GM12878 (cell line): ENCODE measurements around the gene BAZ2B. TPM values are rescaled to one million over a fixed set of nuclear protein-coding genes. Genes with fewer than 3 reads are reported as not detected.

Source experiments
- ATAC-seq: fragments of 200-7000 bp; cut with Tn5 transposase; 3 replicates; pipeline ENCODE4 v1.9.1; 2020; ENCODE audit warnings: mild to moderate bottlenecking, moderate library complexity
- BruUV-seq: library from RNA; stranded (reverse); fragments of 400-500 nt; replicated peaks from 2 replicates; lab custom pipeline; 2021; lab: Mats Ljungman, UMichigan
- CTCF ChIA-PET: fragments of 300-600 bp; sonication (Branson Sonifier 250); formaldehyde crosslinking; extraction: SDS; loops from one replicate; lab custom pipeline; 2021; ENCODE audit warnings: inconsistent platforms; lab: Yijun Ruan, JAX
- POLR2A ChIA-PET: fragments of 350-600 bp; formaldehyde crosslinking; extraction: SDS; loops from one replicate; lab custom pipeline; 2021; ENCODE audit warnings: inconsistent platforms; lab: Charles Lee
- RAD21 ChIA-PET: fragments of 300-600 bp; sonication (Branson Sonifier 250); formaldehyde crosslinking; loops from one replicate; lab custom pipeline; 2023; ENCODE audit warnings: antibody characterized with exemption; ENCODE audit not compliant: unreplicated experiment; lab: Charles Lee
- SMC1A ChIA-PET: fragments of 300-600 bp; sonication (Branson Sonifier 250); formaldehyde crosslinking; loops from one replicate; lab custom pipeline; 2023; ENCODE audit not compliant: unreplicated experiment, uncharacterized antibody; lab: Charles Lee
- DNase-seq: peaks from one replicate; pipeline ENCODE4 v3.0.0-alpha.2; 2011; ENCODE audit warnings: low read depth, low spot score
- FAIRE-seq: peaks from 3 replicates; lab custom pipeline; 2011; peaks lifted over from hg19 to GRCh38; lab: Jason Lieb, UNC
- H2AFZ ChIP-seq: 2 replicates; pipeline ENCODE4 v1.6.0; 2011; ENCODE audit warnings: low read depth, low read length, control low read depth; ENCODE audit not compliant: control insufficient read depth
- H3K27ac ChIP-seq: 2 replicates; pipeline ENCODE4 v1.5.1; 2011; ENCODE audit warnings: control low read depth; ENCODE audit not compliant: control insufficient read depth, insufficient read depth
- H3K27me3 ChIP-seq, 2 experiments: replicated peaks in 1 of 2; 2 replicates each; pipeline versions ENCODE4 v1.6.0 to v1.6.1; 2011; ENCODE audit warnings: low read length in 1 of 2; ENCODE audit not compliant: control insufficient read depth in 2 of 2, insufficient read depth in 2 of 2
- H3K36me3 ChIP-seq, 2 experiments: 2 replicates each; pipeline ENCODE4 v1.5.1; 2011; ENCODE audit warnings: low read length in 1 of 2; ENCODE audit not compliant: control insufficient read depth in 2 of 2, insufficient read depth in 2 of 2
- H3K4me1 ChIP-seq: 2 replicates; pipeline ENCODE4 v1.6.1; 2011; ENCODE audit warnings: mild to moderate bottlenecking, low read length, moderate library complexity, mixed read lengths; ENCODE audit not compliant: control insufficient read depth, insufficient read depth
- H3K4me2 ChIP-seq: 2 replicates; pipeline ENCODE4 v1.6.0; 2011; ENCODE audit warnings: control low read depth; ENCODE audit not compliant: control insufficient read depth, insufficient read depth
- H3K4me3 ChIP-seq: fragments of 200-600 bp; sonication (generic); 2 replicates; pipeline ENCODE4 v1.5.1; 2016
- H3K79me2 ChIP-seq: 2 replicates; pipeline ENCODE4 v1.6.0; 2011; ENCODE audit warnings: low read length; ENCODE audit not compliant: control insufficient read depth, insufficient read depth
- H3K9ac ChIP-seq: 2 replicates; pipeline ENCODE4 v1.8.0; 2011; ENCODE audit warnings: low read length, control low read depth, mixed read lengths; ENCODE audit not compliant: control insufficient read depth, insufficient read depth
- H3K9me3 ChIP-seq: replicated peaks from 3 replicates; pipeline ENCODE4 v1.5.1; 2011; ENCODE audit warnings: mild to moderate bottlenecking, low read length; ENCODE audit not compliant: control insufficient read depth, insufficient read depth
- H4K20me1 ChIP-seq: 2 replicates; pipeline ENCODE4 v1.6.0; 2011; ENCODE audit not compliant: control insufficient read depth, insufficient read depth
- CBX5 ChIP-seq: sonication (generic); IDR thresholded peaks from 2 replicates; pipeline ENCODE4 v1.6.1; 2016; ENCODE audit warnings: low read depth, moderate library complexity, mild to moderate bottlenecking, inconsistent platforms
- CREM ChIP-seq: IDR thresholded peaks from 2 replicates; pipeline ENCODE4 v1.6.1; 2014; ENCODE audit warnings: antibody characterized with exemption, low read depth
- DPF2 ChIP-seq: fragments of 450-650 bp; IDR thresholded peaks from 2 replicates; pipeline ENCODE4 v1.6.1; 2017; ENCODE audit warnings: mild to moderate bottlenecking
- EGR1 ChIP-seq, 2 experiments: IDR thresholded peaks; 1 replicate in 1 of 2; 2 replicates in 1 of 2; pipeline ENCODE4 v1.6.1; 2011 to 2012; ENCODE audit warnings: low read depth in 2 of 2, low read length in 2 of 2, borderline replicate concordance in 1 of 2, mild to moderate bottlenecking in 1 of 2, moderate library complexity in 1 of 2
- EP300 ChIP-seq, 2 experiments: fragments of 150-350 bp in 1 of 2; IDR thresholded peaks; 2 replicates each; pipeline ENCODE4 v1.6.1; 2011 to 2012; ENCODE audit warnings: low read depth in 2 of 2, low read length in 2 of 2, borderline replicate concordance in 1 of 2, improper control_type of control experiment in 1 of 2, inconsistent platforms in 1 of 2; ENCODE audit not compliant: control insufficient read depth in 1 of 2
- MXI1 ChIP-seq: fragments of 150-350 bp; IDR thresholded peaks from 2 replicates; pipeline ENCODE4 v1.6.1; 2011; ENCODE audit warnings: low read depth, mild to moderate bottlenecking, inconsistent platforms, low read length, improper control_type of control experiment
- MYC ChIP-seq: IDR thresholded peaks from 2 replicates; pipeline ENCODE4 v1.6.1; 2011; ENCODE audit warnings: mild to moderate bottlenecking, low read length, moderate library complexity, inconsistent platforms; ENCODE audit not compliant: insufficient read depth, insufficient replicate concordance, insufficient read length, severe bottlenecking
- NR2C1 ChIP-seq: fragments of 450-650 bp; IDR thresholded peaks from 2 replicates; pipeline ENCODE4 v1.6.1; 2017; ENCODE audit warnings: antibody characterized with exemption, mild to moderate bottlenecking, moderate library complexity
- PAX5 ChIP-seq: IDR thresholded peaks from 2 replicates; pipeline ENCODE4 v1.6.1; 2011; ENCODE audit warnings: low read depth, low read length, borderline replicate concordance
- TAF1 ChIP-seq: IDR thresholded peaks from 2 replicates; pipeline ENCODE4 v1.6.1; 2011; ENCODE audit warnings: mild to moderate bottlenecking, low read depth, low read length, borderline replicate concordance
- WGBS: methylation state at CpG from one replicate; pipeline ENCODE4 v1.1.6; 2016; ENCODE audit warnings: low lambda C conversion rate; ENCODE audit not compliant: insufficient replicate concordance, insufficient coverage; ENCODE audit errors: missing lambda C conversion rate; 5-methylcytosine and 5-hydroxymethylcytosine counted together
- in situ Hi-C: fragments of 300-500 bp; cut with MboI; formaldehyde crosslinking; loops from 9 replicates; pipeline ENCODE4 v1.14.3; 2018; ENCODE audit warnings: mixed read lengths
- intact Hi-C: fragments of 100-400 bp; cut with micrococcal nuclease; formaldehyde crosslinking; loops from one replicate; pipeline ENCODE4 v1.14.2; 2022; ENCODE audit not compliant: unreplicated experiment
- polyA plus RNA-seq, 11 experiments: library from polyadenylated mRNA; depleted of rRNA in 4 of 11; unstranded in 6 of 11; stranded (reverse) in 5 of 11; fragments of >200 nt; fragmentation: Nextera tagmentation in 4 of 11; fragmentation: Illumina TruSeq in 1 of 11; extraction: Ambion mirVana in 4 of 11; extraction: Trizol in 1 of 11; gene quantifications; 1 replicate in 1 of 11; 2 replicates in 10 of 11; pipeline versions ENCODE4 v1.2.1 to v1.2.3, GENCODE V29; 2011 to 2016; ENCODE audit warnings: inconsistent platforms in 2 of 11, missing spikeins in 2 of 11, low read depth in 1 of 11
- total RNA-seq, 4 experiments: library from RNA; depleted of rRNA in 3 of 4; stranded (reverse); fragments of >200 nt in 3 of 4; fragmentation: Illumina TruSeq in 1 of 4; extraction: Trizol in 1 of 4; gene quantifications; 2 replicates each; pipeline versions ENCODE4 v1.2.1 to v1.2.3, GENCODE V29; 2013 to 2021
- TF ChIP-seq, protein P1 (sequence below): fragments of 450-650 bp; IDR thresholded peaks from 2 replicates; pipeline ENCODE4 v1.6.1; 2017; ENCODE audit warnings: borderline replicate concordance
- TF ChIP-seq, protein P2 (sequence below): IDR thresholded peaks from 2 replicates; pipeline ENCODE4 v1.6.1; 2011; ENCODE audit warnings: mild to moderate bottlenecking, low read depth, low read length, moderate library complexity; ENCODE audit not compliant: insufficient replicate concordance
- TF ChIP-seq, protein P3 (sequence below): IDR thresholded peaks from 2 replicates; pipeline ENCODE4 v1.6.1; 2011; ENCODE audit warnings: borderline replicate concordance, low read depth, mild to moderate bottlenecking, moderate library complexity, low read length; ENCODE audit not compliant: insufficient read depth, poor library complexity, severe bottlenecking
- TF ChIP-seq, protein P4 (sequence below): fragments of 450-650 bp; IDR thresholded peaks from 2 replicates; pipeline ENCODE4 v1.6.1; 2016; ENCODE audit warnings: mild to moderate bottlenecking

BAZ2B gene
- total and polyA plus RNA-seq, 10 of the 15 experiments (the other 5 are each of a cell fraction or from before 2014, with no cell fraction given): 8.8 to 49.7 (median 24.7) TPM

DNA sequence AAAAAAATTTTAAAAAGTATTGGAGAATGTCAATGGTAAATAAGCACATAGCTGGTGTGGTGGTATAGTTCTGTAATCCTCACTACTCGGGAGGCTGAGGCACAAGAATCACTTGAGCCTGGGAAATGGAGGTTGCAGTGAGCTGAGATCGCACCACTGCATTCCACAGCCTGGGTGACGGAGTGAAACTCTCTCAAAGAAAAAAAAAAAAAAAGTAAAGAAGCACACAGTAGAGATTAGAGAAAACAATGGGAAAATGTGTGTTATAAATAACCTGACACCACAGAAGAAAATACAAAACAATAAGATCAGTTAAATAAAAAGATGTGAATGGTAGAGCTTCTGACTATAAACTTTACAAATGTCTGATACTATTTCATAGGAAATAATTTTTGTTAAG lies 166.2 kb downstream of the BAZ2B start (continued):
- TF ChIP-seq, protein P1, sequence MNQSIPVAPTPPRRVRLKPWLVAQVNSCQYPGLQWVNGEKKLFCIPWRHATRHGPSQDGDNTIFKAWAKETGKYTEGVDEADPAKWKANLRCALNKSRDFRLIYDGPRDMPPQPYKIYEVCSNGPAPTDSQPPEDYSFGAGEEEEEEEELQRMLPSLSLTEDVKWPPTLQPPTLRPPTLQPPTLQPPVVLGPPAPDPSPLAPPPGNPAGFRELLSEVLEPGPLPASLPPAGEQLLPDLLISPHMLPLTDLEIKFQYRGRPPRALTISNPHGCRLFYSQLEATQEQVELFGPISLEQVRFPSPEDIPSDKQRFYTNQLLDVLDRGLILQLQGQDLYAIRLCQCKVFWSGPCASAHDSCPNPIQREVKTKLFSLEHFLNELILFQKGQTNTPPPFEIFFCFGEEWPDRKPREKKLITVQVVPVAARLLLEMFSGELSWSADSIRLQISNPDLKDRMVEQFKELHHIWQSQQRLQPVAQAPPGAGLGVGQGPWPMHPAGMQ: no peak

DNA sequence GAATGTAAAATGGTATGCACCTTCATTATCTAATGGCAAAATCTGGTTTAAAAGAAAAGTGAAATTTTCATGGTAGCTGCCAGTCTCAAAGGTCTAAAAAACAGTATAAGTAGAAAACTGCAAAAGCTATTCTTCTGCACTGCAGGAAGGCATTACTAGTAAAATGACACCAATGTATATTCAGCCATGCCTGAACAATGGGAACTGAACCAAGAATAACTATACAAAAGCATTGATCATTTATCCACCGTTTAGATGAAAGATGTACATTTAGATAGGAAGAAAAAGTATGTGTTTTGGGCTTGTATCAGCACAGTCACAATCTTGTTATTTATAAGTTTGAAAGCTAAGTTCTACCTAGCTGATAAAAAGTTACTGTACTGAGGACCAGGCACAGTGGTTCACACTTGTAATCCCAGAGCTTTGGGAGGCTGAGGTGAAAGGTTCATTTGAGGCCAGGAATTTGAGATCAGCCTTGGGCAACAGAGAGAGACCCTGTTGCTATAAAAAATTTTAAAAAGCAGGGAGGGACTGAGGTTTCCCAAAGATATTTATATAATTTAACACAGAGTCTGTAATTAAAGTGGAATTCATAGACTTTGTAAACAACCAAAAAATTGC lies 166.7 kb downstream of the BAZ2B start:
- no peak for FAIRE-seq
- H2AFZ ChIP-seq: no peak overlapping the region
- DNase-seq: no peak
- 0 out of 4 replicates have a peak, but pooled peaks cover 0 to 12% of the 10 kb centered on the region in 2 experiments for H3K36me3 ChIP-seq
- no peak overlapping the region for H3K4me2 ChIP-seq
- H3K27me3 ChIP-seq: no peaks in the 10 kb centered on the region
- in situ Hi-C loops: no loop called here
- no peak overlapping the region for H3K4me3 ChIP-seq
- H3K27ac ChIP-seq: no peak overlapping the region
- ChIA-PET POLR2A (interaction anchor here (0.8 kb wide), 1 partner anchor 10 kb away, joined by 4 read pairs; no protein-coding TSS in a partner anchor), SMC1A (interaction anchor here (1.0 to 1.7 kb wide), 3 partner anchors 8 to 38 kb away, joined by 3 to 5 read pairs (median 3); no protein-coding TSS in a partner anchor), RAD21 (no interaction called here), CTCF (interaction anchor here (1.2 to 1.6 kb wide), 4 partner anchors 10 to 228 kb away, joined by 3 to 4 read pairs (median 4); no protein-coding TSS in a partner anchor)
- no peak for ATAC-seq
- intact Hi-C loops: no loop called here
- no TSS peak for BruUV-seq
- 0% methylated on average over 1 of the region's 1 CpG for WGBS
- no peaks in the 10 kb centered on the region for H3K9me3 ChIP-seq
- H3K4me1 ChIP-seq: no peaks in the 10 kb centered on the region
- H4K20me1 ChIP-seq: no peaks in the 10 kb centered on the region
- H3K9ac ChIP-seq: no peak overlapping the region
- TF ChIP-seq MYC: no peak
- TF ChIP-seq TAF1: no peak
- TF ChIP-seq MXI1: no peak
- TF ChIP-seq, protein P2, sequence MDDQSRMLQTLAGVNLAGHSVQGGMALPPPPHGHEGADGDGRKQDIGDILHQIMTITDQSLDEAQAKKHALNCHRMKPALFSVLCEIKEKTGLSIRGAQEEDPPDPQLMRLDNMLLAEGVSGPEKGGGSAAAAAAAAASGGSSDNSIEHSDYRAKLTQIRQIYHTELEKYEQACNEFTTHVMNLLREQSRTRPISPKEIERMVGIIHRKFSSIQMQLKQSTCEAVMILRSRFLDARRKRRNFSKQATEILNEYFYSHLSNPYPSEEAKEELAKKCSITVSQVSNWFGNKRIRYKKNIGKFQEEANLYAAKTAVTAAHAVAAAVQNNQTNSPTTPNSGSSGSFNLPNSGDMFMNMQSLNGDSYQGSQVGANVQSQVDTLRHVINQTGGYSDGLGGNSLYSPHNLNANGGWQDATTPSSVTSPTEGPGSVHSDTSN: no peak
- no peak for TF ChIP-seq CBX5
- TF ChIP-seq, protein P3, sequence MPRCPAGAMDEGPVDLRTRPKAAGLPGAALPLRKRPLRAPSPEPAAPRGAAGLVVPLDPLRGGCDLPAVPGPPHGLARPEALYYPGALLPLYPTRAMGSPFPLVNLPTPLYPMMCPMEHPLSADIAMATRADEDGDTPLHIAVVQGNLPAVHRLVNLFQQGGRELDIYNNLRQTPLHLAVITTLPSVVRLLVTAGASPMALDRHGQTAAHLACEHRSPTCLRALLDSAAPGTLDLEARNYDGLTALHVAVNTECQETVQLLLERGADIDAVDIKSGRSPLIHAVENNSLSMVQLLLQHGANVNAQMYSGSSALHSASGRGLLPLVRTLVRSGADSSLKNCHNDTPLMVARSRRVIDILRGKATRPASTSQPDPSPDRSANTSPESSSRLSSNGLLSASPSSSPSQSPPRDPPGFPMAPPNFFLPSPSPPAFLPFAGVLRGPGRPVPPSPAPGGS: no peak
- no peak for TF ChIP-seq EGR1 (IDR thresholded peaks at IDR 0.05; ENCODE audit: borderline replicate concordance in 1 of 2, low read depth in 2 of 2, low read length in 2 of 2)
- TF ChIP-seq PAX5: no peak
- TF ChIP-seq DPF2: no peak
- no peak for TF ChIP-seq EP300 (IDR thresholded peaks at IDR 0.05; ENCODE audit: borderline replicate concordance in 1 of 2, control insufficient read depth in 1 of 2, low read depth in 2 of 2, low read length in 2 of 2)
- no peak for TF ChIP-seq NR2C1
- no peak for TF ChIP-seq CREM
- TF ChIP-seq, protein P4, sequence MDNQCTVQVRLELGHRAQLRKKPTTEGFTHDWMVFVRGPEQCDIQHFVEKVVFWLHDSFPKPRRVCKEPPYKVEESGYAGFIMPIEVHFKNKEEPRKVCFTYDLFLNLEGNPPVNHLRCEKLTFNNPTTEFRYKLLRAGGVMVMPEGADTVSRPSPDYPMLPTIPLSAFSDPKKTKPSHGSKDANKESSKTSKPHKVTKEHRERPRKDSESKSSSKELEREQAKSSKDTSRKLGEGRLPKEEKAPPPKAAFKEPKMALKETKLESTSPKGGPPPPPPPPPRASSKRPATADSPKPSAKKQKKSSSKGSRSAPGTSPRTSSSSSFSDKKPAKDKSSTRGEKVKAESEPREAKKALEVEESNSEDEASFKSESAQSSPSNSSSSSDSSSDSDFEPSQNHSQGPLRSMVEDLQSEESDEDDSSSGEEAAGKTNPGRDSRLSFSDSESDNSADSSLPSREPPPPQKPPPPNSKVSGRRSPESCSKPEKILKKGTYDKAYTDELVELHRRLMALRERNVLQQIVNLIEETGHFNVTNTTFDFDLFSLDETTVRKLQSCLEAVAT: no peak
- no peaks in the 10 kb centered on the region for H3K79me2 ChIP-seq
